IMR-90 (cell line): ENCODE results near the gene ARAP3. TPM values are rescaled to one million over a fixed set of nuclear protein-coding genes. Genes with fewer than 3 reads are reported as not detected.

Experiments used
- ATAC-seq: fragments of 200-7000 bp; cut with Tn5 transposase; 2 replicates; pipeline ENCODE4 v1.9.1; 2020; ENCODE audit warnings: low read depth, mild to moderate bottlenecking, moderate library complexity
- BruUV-seq: library from RNA; stranded (reverse); fragments of 400-500 nt; replicated peaks from 2 replicates; lab custom pipeline; 2021; lab: Mats Ljungman, UMichigan
- CTCF ChIA-PET: fragments of 300-600 bp; formaldehyde crosslinking; extraction: SDS; loops from one replicate; lab custom pipeline; 2021; ENCODE audit warnings: antibody characterized with exemption; lab: Yijun Ruan, JAX
- POLR2A ChIA-PET: fragments of 300-600 bp; sonication (Branson Sonifier 250); formaldehyde crosslinking; loops from one replicate; lab custom pipeline; 2022; ENCODE audit warnings: antibody characterized with exemption; ENCODE audit not compliant: unreplicated experiment; lab: Charles Lee
- DNase-seq: peaks from one replicate; pipeline ENCODE4 v3.0.0; 2013
- H2AFZ ChIP-seq: replicated peaks from 2 replicates; pipeline ENCODE3; 2013; ENCODE audit warnings: low read length, mild to moderate bottlenecking; ENCODE audit not compliant: poor library complexity
- H2AK5ac ChIP-seq: 2 replicates; pipeline ENCODE4 v1.6.1; 2013; ENCODE audit warnings: low read depth, low read length, inconsistent platforms
- H2AK9ac ChIP-seq: replicated peaks from 2 replicates; pipeline ENCODE3; 2013; ENCODE audit warnings: mild to moderate bottlenecking, low read depth, low read length, moderate library complexity; ENCODE audit not compliant: poor library complexity
- H2BK120ac ChIP-seq: 2 replicates; pipeline ENCODE4 v1.6.1; 2013; ENCODE audit warnings: low read depth, low read length, inconsistent platforms
- H2BK15ac ChIP-seq: 3 replicates; pipeline ENCODE4 v1.6.1; 2013; ENCODE audit warnings: low read depth, low read length, inconsistent platforms
- H2BK20ac ChIP-seq: 2 replicates; pipeline ENCODE4 v1.6.1; 2013; ENCODE audit warnings: low read depth, mild to moderate bottlenecking, inconsistent platforms, low read length, moderate library complexity
- H2BK5ac ChIP-seq: 2 replicates; pipeline ENCODE4 v1.6.1; 2013; ENCODE audit warnings: mild to moderate bottlenecking, low read depth, low read length, inconsistent platforms; ENCODE audit not compliant: poor library complexity, severe bottlenecking
- H3K14ac ChIP-seq: replicated peaks from 2 replicates; pipeline ENCODE4 v1.6.1; 2013; ENCODE audit warnings: low read depth, low read length, inconsistent platforms
- H3K18ac ChIP-seq: 2 replicates; pipeline ENCODE4 v1.6.1; 2013; ENCODE audit warnings: low read depth, low read length, control low read depth
- H3K23ac ChIP-seq: 2 replicates; pipeline ENCODE4 v1.6.1; 2013; ENCODE audit warnings: low read depth, low read length, inconsistent platforms
- H3K27ac ChIP-seq: 2 replicates; pipeline ENCODE4 v1.5.1; 2013; ENCODE audit warnings: mild to moderate bottlenecking, control low read depth, low read length; ENCODE audit not compliant: insufficient read depth
- H3K27me3 ChIP-seq: 2 replicates; pipeline ENCODE4 v1.6.1; 2013; ENCODE audit warnings: low read length; ENCODE audit not compliant: control insufficient read depth, insufficient read depth
- H3K36me3 ChIP-seq: 2 replicates; pipeline ENCODE4 v1.6.1; 2013; ENCODE audit warnings: low read length, mixed read lengths; ENCODE audit not compliant: control insufficient read depth, insufficient read depth
- H3K4ac ChIP-seq: 2 replicates; pipeline ENCODE4 v1.6.1; 2013; ENCODE audit warnings: low read depth, low read length, inconsistent platforms
- H3K4me1 ChIP-seq: 2 replicates; pipeline ENCODE4 v1.6.1; 2013; ENCODE audit warnings: low read length, mixed read lengths; ENCODE audit not compliant: control insufficient read depth, insufficient read depth
- H3K4me2 ChIP-seq: 2 replicates; pipeline ENCODE4 v1.6.1; 2013; ENCODE audit warnings: low read depth, mild to moderate bottlenecking, control low read depth, low read length, moderate library complexity
- H3K4me3 ChIP-seq: 2 replicates; pipeline ENCODE4 v1.5.1; 2013; ENCODE audit warnings: low read depth, mild to moderate bottlenecking, control low read depth, low read length, moderate library complexity; ENCODE audit not compliant: insufficient read depth
- H3K56ac ChIP-seq: 2 replicates; pipeline ENCODE4 v1.6.1; 2013; ENCODE audit warnings: low read length, inconsistent platforms; ENCODE audit not compliant: insufficient read depth; ENCODE audit errors: extremely low read depth
- H3K79me1 ChIP-seq, 2 experiments: 2 replicates each; pipeline ENCODE4 v1.6.1; 2013; ENCODE audit warnings: low read length in 2 of 2, inconsistent platforms in 1 of 2, low read depth in 1 of 2
- H3K9ac ChIP-seq: 2 replicates; pipeline ENCODE4 v1.6.1; 2013; ENCODE audit warnings: low read depth, low read length, control low read depth
- H3K9me1 ChIP-seq: 2 replicates; pipeline ENCODE4 v1.6.1; 2013; ENCODE audit warnings: low read length, inconsistent platforms; ENCODE audit not compliant: insufficient read depth
- H3K9me3 ChIP-seq: 2 replicates; pipeline ENCODE4 v1.6.1; 2013; ENCODE audit warnings: low read length; ENCODE audit not compliant: control insufficient read depth, insufficient read depth
- H4K20me1 ChIP-seq: 2 replicates; pipeline ENCODE4 v1.6.1; 2013; ENCODE audit warnings: low read length, inconsistent platforms; ENCODE audit not compliant: insufficient read depth
- H4K5ac ChIP-seq: 2 replicates; pipeline ENCODE4 v1.6.1; 2013; ENCODE audit warnings: mild to moderate bottlenecking, low read depth, low read length, control low read depth
- H4K8ac ChIP-seq, 2 experiments: 2 replicates each; pipeline ENCODE4 v1.6.1; 2013; ENCODE audit warnings: low read depth in 2 of 2, low read length in 2 of 2, control low read depth in 1 of 2, inconsistent platforms in 1 of 2
- H4K91ac ChIP-seq: 2 replicates; pipeline ENCODE4 v1.6.1; 2013; ENCODE audit warnings: low read depth, low read length, inconsistent platforms; ENCODE audit not compliant: insufficient read depth
- BHLHE40 ChIP-seq: fragments of 150-350 bp; IDR thresholded peaks from 2 replicates; pipeline ENCODE4 v1.6.1; 2016; ENCODE audit warnings: mild to moderate bottlenecking, low read depth, low read length
- CEBPB ChIP-seq: IDR thresholded peaks from 2 replicates; pipeline ENCODE4 v1.6.1; 2012; ENCODE audit warnings: low read depth, low read length, improper control_type of control experiment
- CHD1 ChIP-seq: IDR thresholded peaks from 2 replicates; pipeline ENCODE4 v1.6.1; 2012; ENCODE audit warnings: low read depth, low read length, improper control_type of control experiment
- ELK1 ChIP-seq: fragments of 150-350 bp; IDR thresholded peaks from 2 replicates; pipeline ENCODE4 v1.6.1; 2016; ENCODE audit warnings: low read depth, mild to moderate bottlenecking, low read length, moderate library complexity, borderline replicate concordance
- FOS ChIP-seq: fragments of 150-350 bp; IDR thresholded peaks from 2 replicates; pipeline ENCODE4 v1.6.1; 2016; ENCODE audit warnings: low read depth, low read length
- MAFK ChIP-seq: IDR thresholded peaks from 2 replicates; pipeline ENCODE4 v1.6.1; 2012; ENCODE audit warnings: low read depth, low read length, improper control_type of control experiment
- MAZ ChIP-seq: IDR thresholded peaks from 2 replicates; pipeline ENCODE4 v1.6.1; 2012; ENCODE audit warnings: low read depth, mild to moderate bottlenecking, low read length, improper control_type of control experiment, moderate library complexity, borderline replicate concordance
- MXI1 ChIP-seq: IDR thresholded peaks from 2 replicates; pipeline ENCODE4 v1.6.1; 2012; ENCODE audit warnings: low read depth, mild to moderate bottlenecking, low read length, moderate library complexity, borderline replicate concordance
- NFE2L2 ChIP-seq: fragments of 150-350 bp; IDR thresholded peaks from 2 replicates; pipeline ENCODE4 v1.6.1; 2016; ENCODE audit warnings: low read depth, mild to moderate bottlenecking, low read length
- POLR2A ChIP-seq: IDR thresholded peaks from 2 replicates; pipeline ENCODE4 v1.6.1; 2012; ENCODE audit warnings: mild to moderate bottlenecking, low read depth, low read length
- RAD21 ChIP-seq: IDR thresholded peaks from 2 replicates; pipeline ENCODE4 v1.6.1; 2012; ENCODE audit warnings: low read length, improper control_type of control experiment
- RCOR1 ChIP-seq: IDR thresholded peaks from 2 replicates; pipeline ENCODE4 v1.6.1; 2012; ENCODE audit warnings: mild to moderate bottlenecking, low read length, improper control_type of control experiment; ENCODE audit not compliant: insufficient replicate concordance
- RFX5 ChIP-seq: IDR thresholded peaks from 2 replicates; pipeline ENCODE4 v1.8.0; 2012; ENCODE audit warnings: low read depth, mild to moderate bottlenecking, low read length, moderate library complexity
- SMC3 ChIP-seq: fragments of 150-350 bp; IDR thresholded peaks from 2 replicates; pipeline ENCODE4 v1.6.1; 2016; ENCODE audit warnings: low read depth, mild to moderate bottlenecking, antibody characterized with exemption, low read length, moderate library complexity
- USF2 ChIP-seq: fragments of 150-350 bp; IDR thresholded peaks from 2 replicates; pipeline ENCODE4 v1.6.1; 2017; ENCODE audit warnings: mild to moderate bottlenecking, antibody characterized with exemption, low read length, low read depth
- WGBS, 2 experiments: methylation state at CpG; one replicate each; pipeline versions ENCODE4 v1.1.5 to v1.1.7; 2013; ENCODE audit warnings: missing lambda C conversion rate in 2 of 2; ENCODE audit not compliant: insufficient read length in 1 of 2; ENCODE audit errors: extremely low coverage in 2 of 2; 5-methylcytosine and 5-hydroxymethylcytosine counted together
- dilution Hi-C: fragments of 300-500 bp; cut with HindIII; formaldehyde crosslinking; loops from one replicate; pipeline ENCODE4 v1.14.3; 2018; ENCODE audit warnings: low sequenced_read_pairs; ENCODE audit not compliant: unreplicated experiment
- in situ Hi-C: fragments of 300-500 bp; cut with MboI; formaldehyde crosslinking; loops from 3 replicates; pipeline ENCODE4 v1.14.3; 2019; ENCODE audit warnings: low sequenced_read_pairs, inconsistent platforms, mixed read lengths
- intact Hi-C: fragments of 100-400 bp; cut with micrococcal nuclease; formaldehyde crosslinking; loops from 2 replicates; pipeline ENCODE4 v1.10.0; 2022
- polyA plus RNA-seq, 3 experiments: library from polyadenylated mRNA; depleted of rRNA; stranded (reverse); fragments of >200 nt; gene quantifications; 2 replicates each; pipeline ENCODE4 v1.2.3, GENCODE V29; 2012; ENCODE audit warnings: low replicate concordance in 1 of 3
- total RNA-seq: library from RNA; depleted of rRNA; stranded (reverse); fragments of >200 nt; gene quantifications from 2 replicates; pipeline ENCODE4 v1.2.3, GENCODE V29; 2012
- TF ChIP-seq, protein P1 (sequence below): conservative IDR thresholded peaks from 2 replicates; pipeline ENCODE4 v1.5.1; 2012; ENCODE audit warnings: mild to moderate bottlenecking, low read depth, low read length, improper control_type of control experiment

Gene ARAP3
- total and polyA plus RNA-seq, 2 of the 4 experiments (the other 2 are of a cell fraction): 2.2 to 6.9 TPM

DNA sequence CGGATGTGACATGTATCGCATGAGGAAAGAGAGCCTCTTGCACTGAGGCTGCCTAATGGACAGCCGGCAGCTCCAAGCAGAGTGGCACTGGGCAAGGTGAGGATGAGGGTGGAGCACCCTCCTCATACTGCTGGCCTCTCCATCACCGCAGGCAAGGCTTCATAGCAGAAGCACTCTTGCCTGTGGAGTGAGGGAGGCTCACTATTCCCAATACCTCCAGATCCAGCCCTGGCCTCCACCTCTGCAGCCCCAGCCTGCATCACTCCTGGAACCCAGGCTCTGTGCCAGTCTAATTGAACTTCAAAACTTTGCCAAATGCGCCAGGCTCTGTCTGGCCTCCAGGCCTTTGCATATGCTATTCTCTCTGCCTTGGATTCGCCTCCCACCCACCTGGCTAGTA lies 29.7 kb upstream of the ARAP3 start:
- POLR2A ChIA-PET: no interaction called here
- dilution Hi-C loops: no loop called here

More for the DNA sequence above, 29.7 kb upstream of the ARAP3 start:
- no peak overlapping the region for H2BK20ac ChIP-seq
- no peak for DNase-seq
- CTCF ChIA-PET: no interaction called here
- no peak overlapping the region for H4K8ac ChIP-seq
- H2AK9ac ChIP-seq: no peak overlapping the region
- no peaks in the 10 kb centered on the region for H4K20me1 ChIP-seq
- H3K14ac ChIP-seq: no peak overlapping the region
- no peak overlapping the region for H3K4me2 ChIP-seq
- H3K56ac ChIP-seq: no peak overlapping the region
- intact Hi-C loops: no loop called here
- H4K5ac ChIP-seq: no peak overlapping the region
- H3K23ac ChIP-seq: no peak overlapping the region
- H2BK5ac ChIP-seq: no peak overlapping the region
- ATAC-seq: no peak
- no peak overlapping the region for H3K27ac ChIP-seq
- H2BK15ac ChIP-seq: no peak overlapping the region
- in situ Hi-C loops: no loop called here
- H3K9me1 ChIP-seq: no peaks in the 10 kb centered on the region
- H3K4me3 ChIP-seq: no peak overlapping the region
- peaks cover 64% of the 10 kb centered on the region for H3K27me3 ChIP-seq
- WGBS, 2 experiments: 90% methylated on average over 2 of the region's 6 CpGs; no CpG with 5 or more reads in 1 of the 2 experiments
- H3K79me1 ChIP-seq: no peaks in the 10 kb centered on the region
- H3K9me3 ChIP-seq: no peaks in the 10 kb centered on the region
- H2BK120ac ChIP-seq: no peak overlapping the region
- no peaks in the 10 kb centered on the region for H3K4me1 ChIP-seq
- no peak overlapping the region for H2AFZ ChIP-seq
- no peak overlapping the region for H3K4ac ChIP-seq
- TF ChIP-seq CHD1: no peak
- TF ChIP-seq RAD21: no peak
- no peak for TF ChIP-seq FOS
- no peak for TF ChIP-seq RFX5
- no peak for TF ChIP-seq MXI1
- no peak for TF ChIP-seq USF2
- TF ChIP-seq, protein P1, sequence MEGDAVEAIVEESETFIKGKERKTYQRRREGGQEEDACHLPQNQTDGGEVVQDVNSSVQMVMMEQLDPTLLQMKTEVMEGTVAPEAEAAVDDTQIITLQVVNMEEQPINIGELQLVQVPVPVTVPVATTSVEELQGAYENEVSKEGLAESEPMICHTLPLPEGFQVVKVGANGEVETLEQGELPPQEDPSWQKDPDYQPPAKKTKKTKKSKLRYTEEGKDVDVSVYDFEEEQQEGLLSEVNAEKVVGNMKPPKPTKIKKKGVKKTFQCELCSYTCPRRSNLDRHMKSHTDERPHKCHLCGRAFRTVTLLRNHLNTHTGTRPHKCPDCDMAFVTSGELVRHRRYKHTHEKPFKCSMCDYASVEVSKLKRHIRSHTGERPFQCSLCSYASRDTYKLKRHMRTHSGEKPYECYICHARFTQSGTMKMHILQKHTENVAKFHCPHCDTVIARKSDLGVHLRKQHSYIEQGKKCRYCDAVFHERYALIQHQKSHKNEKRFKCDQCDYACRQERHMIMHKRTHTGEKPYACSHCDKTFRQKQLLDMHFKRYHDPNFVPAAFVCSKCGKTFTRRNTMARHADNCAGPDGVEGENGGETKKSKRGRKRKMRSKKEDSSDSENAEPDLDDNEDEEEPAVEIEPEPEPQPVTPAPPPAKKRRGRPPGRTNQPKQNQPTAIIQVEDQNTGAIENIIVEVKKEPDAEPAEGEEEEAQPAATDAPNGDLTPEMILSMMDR: no peak
- no peak for TF ChIP-seq RCOR1
- TF ChIP-seq NFE2L2: no peak
- no peak for TF ChIP-seq CEBPB
- TF ChIP-seq MAFK: no peak
- TF ChIP-seq MAZ: no peak
- TF ChIP-seq BHLHE40: no peak
- TF ChIP-seq SMC3: no peak
- no peak for TF ChIP-seq POLR2A
- TF ChIP-seq ELK1: no peak
- H4K91ac ChIP-seq: no peak overlapping the region
- BruUV-seq: no TSS peak
- no peaks in the 10 kb centered on the region for H3K36me3 ChIP-seq
- no peak overlapping the region for H3K9ac ChIP-seq
- no peak overlapping the region for H2AK5ac ChIP-seq
- no peak overlapping the region for H3K18ac ChIP-seq
